ENCODE measurements around the gene AKIRIN1. TPM values are rescaled to one million over a fixed set of nuclear protein-coding genes. Genes with fewer than 3 reads are reported as not detected.
"Not testable (repeated sequence)": the region's sequence is repeated elsewhere in the genome, so short reads cannot be mapped to it uniquely, and the experiment has no call there.

The AKIRIN1 gene
- polyA plus RNA-seq, 12 donors: 29.1 to 59.5 (median 43.2) TPM; not detected in 1

GRCh38 chr1:39034114-39034654, 43.1 kb downstream of the AKIRIN1 start:
- DNase-seq: no peak

- no peak for DNase-seq
Observed at GRCh38 chr1:39036678-39037077, 45.6 kb downstream of the AKIRIN1 start.

GRCh38 chr1:39043513-39043912, 52.4 kb downstream of the AKIRIN1 start:
- no peak for DNase-seq

GRCh38 chr1:39044762-39045161, 53.7 kb downstream of the AKIRIN1 start:
- DNase-seq: no peak

GRCh38 chr1:39045231-39045630, 54.2 kb downstream of the AKIRIN1 start:
- DNase-seq: no peak

GRCh38 chr1:39046613-39047210, 55.6 kb downstream of the AKIRIN1 start:
- DNase-seq: no peak

GRCh38 chr1:39047374-39048229, 56.5 kb downstream of the AKIRIN1 start:
- DNase-seq: peak; percentile 15

- no peak for DNase-seq
Observed at GRCh38 chr1:39048745-39049370, 57.8 kb downstream of the AKIRIN1 start.

- no peak for DNase-seq
Observed at GRCh38 chr1:39050001-39050400, 58.9 kb downstream of the AKIRIN1 start.

- not testable (repeated sequence) for DNase-seq
Observed at GRCh38 chr1:39051193-39051850, 60.2 kb downstream of the AKIRIN1 start.

GRCh38 chr1:39051956-39052355, 60.9 kb downstream of the AKIRIN1 start:
- DNase-seq: no peak

- not testable (repeated sequence) for DNase-seq
Observed at GRCh38 chr1:39055213-39055710, 64.2 kb downstream of the AKIRIN1 start.

Other genes with a start within 250 kb of the AKIRIN1 start
- 10 to 100 TPM in 11 of 12 donors, not detected in 1; 19.1 to 29.1 (median 21.8) TPM for gene RRAGC, start 131.5 kb upstream of the AKIRIN1 start, polyA plus RNA-seq (ENCODE audit: insufficient read length in 12 of 12)
- 10 to 100 TPM in 11 of 12 donors, not detected in 1; 14.4 to 34.7 (median 24.0) TPM for gene MYCBP, start 117.9 kb upstream of the AKIRIN1 start, polyA plus RNA-seq (ENCODE audit: insufficient read length in 12 of 12)
- gene GJA9, start 109.7 kb upstream of the AKIRIN1 start, polyA plus RNA-seq (ENCODE audit: insufficient read length in 12 of 12): under 1 TPM in 8 of 12 donors, not detected in 4; 0.12 to 0.50 (median 0.18) TPM
- 1 to 10 TPM in 4 of 12 donors, under 1 TPM in 6, not detected in 2; 0.48 to 3.8 (median 0.66) TPM for gene RHBDL2, start 49.4 kb upstream of the AKIRIN1 start, polyA plus RNA-seq (ENCODE audit: insufficient read length in 12 of 12)
- gene NDUFS5, start 35.1 kb downstream of the AKIRIN1 start, polyA plus RNA-seq (ENCODE audit: insufficient read length in 12 of 12): 100 to 1,000 TPM in 11 of 12 donors, not detected in 1; 179 to 323 (median 264) TPM
- gene MACF1, start 213.4 kb downstream of the AKIRIN1 start, polyA plus RNA-seq (ENCODE audit: insufficient read length in 12 of 12): 100 to 1,000 TPM; 137 to 381 (median 287) TPM

Measured in muscle of arm (tissue), 12 donors.